K562 (cell line): ENCODE measurements around the gene LTB4R2. TPM values are rescaled to one million over a fixed set of nuclear protein-coding genes. Genes with fewer than 3 reads are reported as not detected.

Experiments used
- ATAC-seq: fragments of 200-7000 bp; cut with Tn5 transposase; 3 replicates; pipeline ENCODE4 v1.9.1; 2020; ENCODE audit warnings: moderate library complexity
- BruUV-seq: library from RNA; stranded (reverse); fragments of 400-500 nt; replicated peaks from 2 replicates; lab custom pipeline; 2021; lab: Mats Ljungman, UMichigan
- CTCF ChIA-PET: fragments of 300-600 bp; formaldehyde crosslinking; extraction: SDS; loops from one replicate; lab custom pipeline; 2021; ENCODE audit warnings: low intra/inter-chr PET ratio; lab: Yijun Ruan, JAX
- POLR2A ChIA-PET: fragments of 300-600, 350-650 bp; sonication (Branson Sonifier 250); formaldehyde crosslinking; extraction: SDS; loops from one replicate; lab custom pipeline; 2021; ENCODE audit warnings: antibody characterized with exemption, inconsistent platforms; lab: Yijun Ruan, JAX
- DNase-seq, 4 experiments: peaks; one replicate each; pipeline versions ENCODE4 v3.0.0 to v3.0.0-alpha.2; 2011 to 2018; ENCODE audit warnings: low spot score in 3 of 4, mixed read lengths in 3 of 4; ENCODE audit errors: extremely low read depth in 1 of 4
- FAIRE-seq: peaks from 2 replicates; lab custom pipeline; 2011; peaks lifted over from hg19 to GRCh38; lab: Jason Lieb, UNC
- H2AFZ ChIP-seq: 2 replicates; pipeline ENCODE4 v1.6.0; 2011; ENCODE audit warnings: low read depth, low read length, control low read depth, inconsistent platforms
- H3K27ac ChIP-seq: fragments of 200-600 bp; 3 replicates; pipeline ENCODE4 v1.8.0; 2011; ENCODE audit warnings: low read depth, mild to moderate bottlenecking, control low read depth, inconsistent platforms, low read length, moderate library complexity, mixed read lengths; ENCODE audit errors: extremely low read depth
- H3K27me3 ChIP-seq, 2 experiments: fragments of 300-600 bp in 1 of 2; 2 replicates in 1 of 2; 3 replicates in 1 of 2; pipeline versions ENCODE4 v1.6.0 to v1.8.0; 2011; ENCODE audit warnings: inconsistent platforms in 2 of 2, low read length in 2 of 2, mild to moderate bottlenecking in 1 of 2, mixed read lengths in 1 of 2, moderate library complexity in 1 of 2; ENCODE audit not compliant: control insufficient read depth in 2 of 2, insufficient read depth in 2 of 2
- H3K36me3 ChIP-seq: fragments of 300-600 bp; 3 replicates; pipeline ENCODE4 v1.8.0; 2011; ENCODE audit warnings: mild to moderate bottlenecking, low read length, inconsistent platforms; ENCODE audit not compliant: control insufficient read depth, insufficient read depth
- H3K4me1 ChIP-seq, 2 experiments: fragments of 200-600 bp in 1 of 2; replicated peaks in 1 of 2; 2 replicates in 1 of 2; 3 replicates in 1 of 2; pipeline versions ENCODE4 v1.5.1 to v1.8.0; 2011; ENCODE audit warnings: inconsistent platforms in 2 of 2, low read length in 2 of 2, mild to moderate bottlenecking in 1 of 2, mixed read lengths in 1 of 2, moderate library complexity in 1 of 2; ENCODE audit not compliant: control insufficient read depth in 2 of 2, insufficient read depth in 2 of 2
- H3K4me2 ChIP-seq: 2 replicates; pipeline ENCODE4 v1.6.1; 2011; ENCODE audit warnings: low read length, control low read depth, inconsistent platforms, mixed read lengths; ENCODE audit not compliant: insufficient read depth
- H3K4me3 ChIP-seq: fragments of 200-600 bp; sonication (generic), shearing (Covaris generic); 2 replicates; pipeline ENCODE4 v1.5.1; 2016; ENCODE audit warnings: control low read depth, inconsistent platforms
- H3K79me2 ChIP-seq: fragments of 200-600 bp; 3 replicates; pipeline ENCODE4 v1.8.0; 2011; ENCODE audit warnings: low read length, inconsistent platforms; ENCODE audit not compliant: control insufficient read depth, insufficient read depth
- H3K9ac ChIP-seq, 2 experiments: 2 replicates each; pipeline versions ENCODE4 v1.6.0 to v1.6.1; 2011; ENCODE audit warnings: low read depth in 2 of 2, low read length in 2 of 2, control low read depth in 1 of 2, inconsistent platforms in 1 of 2, mild to moderate bottlenecking in 1 of 2, mixed read lengths in 1 of 2; ENCODE audit not compliant: insufficient read depth in 1 of 2
- H3K9me1 ChIP-seq: one replicate; pipeline ENCODE4 v1.6.0; 2011; ENCODE audit warnings: inconsistent platforms, mild to moderate bottlenecking, low read length, moderate library complexity; ENCODE audit not compliant: control insufficient read depth, insufficient read depth
- H3K9me3 ChIP-seq: replicated peaks from 2 replicates; pipeline ENCODE4 v1.5.1; 2011; ENCODE audit warnings: low read depth, low read length, inconsistent platforms; ENCODE audit not compliant: control insufficient read depth, insufficient read depth
- H4K20me1 ChIP-seq: replicated peaks from 2 replicates; pipeline ENCODE4 v1.6.1; 2011; ENCODE audit warnings: low read length, inconsistent platforms, mixed read lengths; ENCODE audit not compliant: control insufficient read depth, insufficient read depth
- BRF1 ChIP-seq: IDR thresholded peaks from 3 replicates; pipeline ENCODE4 v1.6.1; 2011; ENCODE audit warnings: borderline replicate concordance, mild to moderate bottlenecking; ENCODE audit not compliant: insufficient read length; ENCODE audit errors: extremely low read depth
- CBX5 ChIP-seq: IDR thresholded peaks from 2 replicates; pipeline ENCODE4 v1.6.1; 2014; ENCODE audit warnings: low read depth, borderline replicate concordance
- KHSRP ChIP-seq: fragments of 450-650 bp; IDR thresholded peaks from 2 replicates; pipeline ENCODE4 v1.6.1; 2017
- PHF20 ChIP-seq: fragments of 450-650 bp; IDR thresholded peaks from 2 replicates; pipeline ENCODE4 v1.6.1; 2018; ENCODE audit not compliant: partially characterized antibody
- SIN3B ChIP-seq: fragments of 450-650 bp; IDR thresholded peaks from 2 replicates; pipeline ENCODE4 v1.6.1; 2017; ENCODE audit warnings: low read depth, mild to moderate bottlenecking, moderate library complexity
- TSC22D4 ChIP-seq: fragments of 450-650 bp; IDR thresholded peaks from 2 replicates; pipeline ENCODE4 v1.6.1; 2016; ENCODE audit warnings: missing genetic modification characterization, missing biosample characterization, control low read depth
- USF1 ChIP-seq: sonication (generic); formaldehyde crosslinking; IDR thresholded peaks from 2 replicates; pipeline ENCODE4 v1.9.0; 2022; ENCODE audit warnings: mild to moderate bottlenecking, missing genetic modification reagents
- ZNF224 ChIP-seq: sonication (generic); formaldehyde crosslinking; IDR thresholded peaks from 2 replicates; pipeline ENCODE4 v1.8.0; 2022; ENCODE audit warnings: mild to moderate bottlenecking, missing genetic modification reagents
- ZNF408 ChIP-seq: fragments of 250-450 bp; sonication (Bioruptor Pico); IDR thresholded peaks from 2 replicates; pipeline ENCODE4 v1.4.0; 2020; ENCODE audit warnings: low read depth, mild to moderate bottlenecking, moderate library complexity
- WGBS: fragments of 100-300 bp; shearing (Covaris generic); methylation state at CpG from one replicate; pipeline ENCODE4 v1.1.6; 2016; ENCODE audit warnings: low coverage, mixed read lengths; ENCODE audit not compliant: insufficient coverage; ENCODE audit errors: missing lambda C conversion rate; 5-methylcytosine and 5-hydroxymethylcytosine counted together
- in situ Hi-C: fragments of 300-500 bp; cut with MboI; formaldehyde crosslinking; loops from 4 replicates; pipeline ENCODE4 v1.15.0; 2018; ENCODE audit warnings: inconsistent platforms, mixed read lengths
- intact Hi-C: fragments of 100-400 bp; cut with micrococcal nuclease; formaldehyde crosslinking; loops from 2 replicates; pipeline ENCODE4 v1.14.2; 2022
- polyA plus RNA-seq, 8 experiments: library from polyadenylated mRNA; depleted of rRNA in 4 of 8; stranded (reverse) in 5 of 8; unstranded in 3 of 8; fragments of >200 nt; fragmentation: Nextera tagmentation in 2 of 8; fragmentation: Illumina TruSeq in 1 of 8; extraction: Ambion mirVana in 2 of 8; extraction: Trizol in 1 of 8; gene quantifications; 2 replicates each; pipeline versions ENCODE4 v1.2.1 to v1.2.3, GENCODE V29; 2011 to 2014; ENCODE audit warnings: inconsistent platforms in 1 of 8, missing spikeins in 1 of 8
- total RNA-seq, 7 experiments: library from RNA; depleted of rRNA in 6 of 7; stranded (reverse); fragments of >200 nt in 6 of 7; fragmentation: Illumina TruSeq in 2 of 7; extraction: Trizol in 2 of 7; gene quantifications; 2 replicates each; pipeline versions ENCODE4 v1.2.1 to v1.2.3, GENCODE V29; 2011 to 2021; ENCODE audit warnings: low replicate concordance in 1 of 7

The LTB4R2 gene
- total and polyA plus RNA-seq, 9 of the 15 experiments (the other 6 are each of a cell fraction or from before 2014, with no cell fraction given) = 0.03 to 11.6 (median 2.8) TPM; not detected in 1

- intact Hi-C loops = no loop called here
- ChIA-PET POLR2A (interaction anchor here (0.7 to 1.6 kb wide), 7 partner anchors 11 to 174 kb away, joined by 3 to 5 read pairs (median 4); no protein-coding TSS in a partner anchor), CTCF (no interaction called here)
- Histone ChIP-seq H2AFZ (no peak within 1 kb of the TSS), H3K79me2 (no peaks in the 10 kb centered on the region), H3K9me1 (no peaks in the 10 kb centered on the region), H4K20me1 (no peaks in the 10 kb centered on the region), H3K27ac (no peak within 1 kb of the TSS), H3K36me3 (no peaks in the 10 kb centered on the region), H3K9ac (peak within 1 kb of the TSS in 1 of 2 experiments; percentile 58; a peak in 2 of 4 replicates), H3K4me1 (peaks cover 0 to 47% of the 10 kb centered on the region in 2 experiments; a peak in 3 of 5 replicates), H3K9me3 (no peaks in the 10 kb centered on the region), H3K4me2 (no peak within 1 kb of the TSS), H3K4me3 (no peak within 1 kb of the TSS), H3K27me3 (no peaks in the 10 kb centered on the region)
- peak in 1 of 4 experiments; percentile 14 for DNase-seq
- TF ChIP-seq CBX5 = no peak
- TF ChIP-seq PHF20 = no peak
- TF ChIP-seq ZNF408 = no peak
- no peak for TF ChIP-seq SIN3B
- TF ChIP-seq KHSRP = no peak
- no peak for TF ChIP-seq USF1 (CRISPR knock-in tag)
- no peak for TF ChIP-seq ZNF224
- no peak for TF ChIP-seq TSC22D4 (tag)
- no peak for TF ChIP-seq BRF1
- WGBS = 64% methylated on average over 8 of the region's 14 CpGs
- FAIRE-seq = no peak
- peak; percentile 76 for ATAC-seq
- no TSS peak for BruUV-seq
- in situ Hi-C loops = no loop called here
These were observed 46.9 kb upstream of the LTB4R2 start, which contains the start of gene TGM1 for GRCh38 chr14:24262821-24263733. TGM1 (minus strand) TSS chr14:24263177; CDS start chr14:24262352, 825 bp downstream.
